ENCODE data around the gene CALHM2. TPM values are rescaled to one million over a fixed set of nuclear protein-coding genes. Genes with fewer than 3 reads are reported as not detected.

The CALHM2 gene
- total and polyA plus RNA-seq, 2 of the 13 experiments (the other 11 are each of a cell fraction or from before 2014, with no cell fraction given): 0.15 TPM; not detected in 1

- Histone ChIP-seq H3K4me1 (ENCODE audit: insufficient read depth, low read length) (peaks cover 23% of the 10 kb centered on the region), H3K9ac (ENCODE audit: insufficient read depth, low read depth, low read length) (no peak overlapping the region), H3K4me2 (ENCODE audit: low read depth, low read length) (peak overlapping the region; percentile 15; the same call in 1 of the 2 replicates), H3K27me3 (ENCODE audit: control insufficient read depth in 1 of 2, insufficient read depth in 2 of 2, low read length in 2 of 2) (peaks cover 3 to 31% of the 10 kb centered on the region in 2 experiments; a peak in 3 of 5 replicates), H3K9me3 (ENCODE audit: low read length) (no peaks in the 10 kb centered on the region), H3K4me3 (replicated peaks in 1 of 3; ENCODE audit: insufficient read depth in 1 of 3, low read depth in 2 of 3, low read length in 3 of 3) (no peak overlapping the region), H3K27ac (ENCODE audit: extremely low read length, insufficient read depth, low read length) (no peak overlapping the region), H3K79me2 (ENCODE audit: insufficient read depth, low read length) (no peaks in the 10 kb centered on the region), H3K36me3 (replicated peaks in 1 of 2; ENCODE audit: control insufficient read depth in 1 of 2, insufficient read depth in 2 of 2, low read length in 2 of 2) (no peaks in the 10 kb centered on the region), H2AFZ (ENCODE audit: low read length) (no peak overlapping the region), H4K20me1 (ENCODE audit: insufficient read depth, low read length) (no peaks in the 10 kb centered on the region)
- 50% methylated on average over 2 of the region's 2 CpGs for WGBS (ENCODE audit: low lambda C conversion rate)
- in situ Hi-C loops (cut with HindIII; ENCODE audit: extremely low pct_ligation_motif_present, low pct_unique_long_range_greater_than_20kb): no loop called here
- DNase-seq (ENCODE audit: low spot score) (no peak), ATAC-seq (no peak), FAIRE-seq (no peak)
- ChIA-PET POLR2A (no interaction called here), CTCF (ENCODE audit: low intra/inter-chr PET ratio, low total read pairs) (no interaction called here)
- no TSS peak for BruUV-seq (replicated peaks)
- TF ChIP-seq HOMEZ (CRISPR knock-in tag; IDR thresholded peaks at IDR 0.05; ENCODE audit: low read depth): no peak
- TF ChIP-seq ZNF343 (CRISPR knock-in tag; IDR thresholded peaks at IDR 0.05): no peak
- no peak for TF ChIP-seq DDIT3 (CRISPR knock-in tag; IDR thresholded peaks at IDR 0.05)
- TF ChIP-seq IRF2 (CRISPR knock-in tag; IDR thresholded peaks at IDR 0.05): no peak
- no peak for TF ChIP-seq FOSL1 (CRISPR knock-in tag; IDR thresholded peaks at IDR 0.05; ENCODE audit: borderline replicate concordance)
- no peak for TF ChIP-seq NFE2L2 (IDR thresholded peaks at IDR 0.05; ENCODE audit: low read length)
- no peak for TF ChIP-seq TFAP4 (IDR thresholded peaks at IDR 0.05; ENCODE audit: borderline replicate concordance, low read depth)
- no peak for TF ChIP-seq CREB1 (IDR thresholded peaks at IDR 0.05)
- TF ChIP-seq CREB1 (CRISPR knock-in tag; IDR thresholded peaks at IDR 0.05): no peak
- no peak for TF ChIP-seq GATAD1 (CRISPR knock-in tag; IDR thresholded peaks at IDR 0.05)
- no peak for TF ChIP-seq ZBTB25 (CRISPR knock-in tag; IDR thresholded peaks at IDR 0.05)
- TF ChIP-seq TOE1 (CRISPR knock-in tag; IDR thresholded peaks at IDR 0.05): no peak
- TF ChIP-seq CHCHD3 (CRISPR knock-in tag; IDR thresholded peaks at IDR 0.05): no peak
- TF ChIP-seq NFE2L1 (CRISPR knock-in tag; IDR thresholded peaks at IDR 0.05; ENCODE audit: borderline replicate concordance): no peak
- no peak for TF ChIP-seq SIN3B (IDR thresholded peaks at IDR 0.05; ENCODE audit: low read length)
- no peak for TF ChIP-seq ZNF737 (CRISPR knock-in tag; IDR thresholded peaks at IDR 0.05; ENCODE audit: borderline replicate concordance)
- no peak for TF ChIP-seq ZKSCAN5 (CRISPR knock-in tag; IDR thresholded peaks at IDR 0.05)
- no peak for TF ChIP-seq ATF2 (CRISPR knock-in tag; IDR thresholded peaks at IDR 0.05)
- intact Hi-C loops (cut with micrococcal nuclease; ENCODE audit: unreplicated experiment): no loop called here
Measured at GRCh38 chr10:103472005-103472404, 19.8 kb upstream of the CALHM2 start.
